NCI-H510A (cell line): ENCODE results near the gene CLUH.

ENCODE experiments used
- DNase-seq: peaks from one replicate; lab custom pipeline; 2025; lab: John Stamatoyannopoulos, UW

CLUH gene

GRCh38 chr17:2721603-2722002, 10.0 kb upstream of the CLUH start:
- DNase-seq, result no peak

- no peak for DNase-seq
Observed at GRCh38 chr17:2719861-2720260, 8.3 kb upstream of the CLUH start.

GRCh38 chr17:2718150-2718938, 6.8 kb upstream of the CLUH start:
- no peak for DNase-seq

- DNase-seq, result no peak
Observed at GRCh38 chr17:2716649-2717048, 5.1 kb upstream of the CLUH start.

GRCh38 chr17:2713881-2714280, 2.3 kb upstream of the CLUH start:
- no peak for DNase-seq

- no peak for DNase-seq
Observed at GRCh38 chr17:2712300-2713043, 908 bp upstream of the CLUH start.

GRCh38 chr17:2710803-2711607, 559 bp downstream of the CLUH start:
- no peak for DNase-seq

- DNase-seq, result no peak
Observed at GRCh38 chr17:2710071-2710802, 1.3 kb downstream of the CLUH start.

GRCh38 chr17:2709183-2709661, 2.3 kb downstream of the CLUH start:
- DNase-seq, result no peak

- no peak for DNase-seq
Observed at GRCh38 chr17:2708585-2709182, 2.9 kb downstream of the CLUH start.

GRCh38 chr17:2707721-2708584, 3.6 kb downstream of the CLUH start:
- no peak for DNase-seq

GRCh38 chr17:2706911-2707510, 4.6 kb downstream of the CLUH start:
- no peak for DNase-seq

- no peak for DNase-seq
Observed at GRCh38 chr17:2705888-2706795, 5.4 kb downstream of the CLUH start.

GRCh38 chr17:2705263-2705662, 6.3 kb downstream of the CLUH start:
- DNase-seq, result no peak

GRCh38 chr17:2704890-2705248, 6.7 kb downstream of the CLUH start:
- no peak for DNase-seq

GRCh38 chr17:2704031-2704889, 7.3 kb downstream of the CLUH start:
- DNase-seq, result no peak

- no peak for DNase-seq
Observed at GRCh38 chr17:2703606-2704005, 8.0 kb downstream of the CLUH start.

- peak; percentile 70 for DNase-seq
Observed at GRCh38 chr17:2703181-2703580, 8.4 kb downstream of the CLUH start.
